ENCODE measurements around the gene MYRF.
A peak's percentile ranks its signal among the peaks of the same experiment; 100 is the strongest.

- TF ChIP-seq POLR2A (IDR thresholded peaks at IDR 0.05; ENCODE audit: low read length) (peak; percentile 14), GATA1 (IDR thresholded peaks at IDR 0.05; ENCODE audit: low read depth, low read length) (no peak)
These were observed 80.3 kb downstream of the MYRF start for GRCh38 chr11:61832754-61833153.

All from erythroblast (primary cell).